Activated CD8-positive, alpha-beta T cell treated with anti-CD3 and anti-CD28 coated beads, Interleukin-2, amount 10 ng/mL, durations not matched to agents 7 days and 5 days (primary cell): ENCODE results near the gene LARP4B. TPM values are rescaled to one million over a fixed set of nuclear protein-coding genes. Genes with fewer than 3 reads are reported as not detected.

Experiments
- ATAC-seq: fragments of 150-1000 bp; cut with Tn5 transposase; one replicate; pipeline ENCODE4 v1.10.0; 2021; ENCODE audit warnings: moderate library complexity
- CTCF ChIA-PET: fragments of 350-600 bp; sonication (Branson Sonifier 250); formaldehyde crosslinking; loops from one replicate; lab custom pipeline; 2021; ENCODE audit warnings: antibody characterized with exemption; lab: Charles Lee
- POLR2A ChIA-PET: fragments of 350-600 bp; sonication (Branson Sonifier 250); formaldehyde crosslinking; loops from one replicate; lab custom pipeline; 2021; ENCODE audit warnings: antibody characterized with exemption; lab: Charles Lee
- DNase-seq: peaks from one replicate; pipeline ENCODE4 v3.0.0-alpha.2; 2020
- H3K27ac Mint-ChIP-seq: one replicate; pipeline ENCODE4 v1.8.0; 2021; ENCODE audit warnings: mild to moderate bottlenecking, mixed read lengths
- H3K27me3 Mint-ChIP-seq: one replicate; pipeline ENCODE4 v1.8.0; 2021; ENCODE audit warnings: low read depth, mixed read lengths
- H3K36me3 Mint-ChIP-seq: one replicate; pipeline ENCODE4 v1.8.0; 2021; ENCODE audit warnings: low read depth, mixed read lengths
- H3K4me1 Mint-ChIP-seq: one replicate; pipeline ENCODE4 v1.8.0; 2021; ENCODE audit warnings: low read depth, mixed read lengths
- H3K4me3 Mint-ChIP-seq: one replicate; pipeline ENCODE4 v1.8.0; 2021; ENCODE audit warnings: mild to moderate bottlenecking, mixed read lengths
- H3K9me3 Mint-ChIP-seq: one replicate; pipeline ENCODE4 v1.8.0; 2022; ENCODE audit warnings: mixed read lengths; ENCODE audit not compliant: insufficient read depth
- total RNA-seq, 2 experiments: library from RNA; stranded (reverse); gene quantifications; one replicate each; pipeline ENCODE4 v1.2.3, GENCODE V29; 2021

Gene LARP4B
- total RNA-seq, 2 experiments from 2014 or later, result 107 to 108 TPM

DNA sequence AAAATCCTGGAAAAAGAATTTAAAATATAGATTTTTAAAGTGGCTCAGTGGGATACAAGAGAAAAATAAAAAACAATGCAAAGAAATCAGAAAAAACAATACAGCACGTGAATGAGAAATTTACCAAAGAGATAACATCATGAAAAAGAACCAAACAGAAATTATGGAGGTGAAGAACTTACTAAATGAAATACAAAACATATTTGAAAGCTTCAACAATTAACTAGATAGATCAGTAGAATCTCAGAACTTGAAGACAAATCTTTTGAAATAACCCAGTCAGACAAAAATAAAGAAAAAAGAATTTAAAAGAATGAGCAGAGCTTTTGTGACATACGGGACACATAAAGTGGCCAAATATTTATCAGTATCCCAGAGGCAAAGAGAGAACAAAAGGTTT, 170.9 kb downstream of the LARP4B start:
- peaks cover 21% of the 10 kb centered on the region for H3K27me3 Mint-ChIP-seq
- peaks cover 7% of the 10 kb centered on the region for H3K36me3 Mint-ChIP-seq
- peaks cover 35% of the 10 kb centered on the region for H3K9me3 Mint-ChIP-seq
- ChIA-PET CTCF (no interaction called here), POLR2A (no interaction called here)
- no peak for DNase-seq
- ATAC-seq, result no peak
- peaks cover 9% of the 10 kb centered on the region for H3K4me1 Mint-ChIP-seq
- H3K4me3 Mint-ChIP-seq, result no peak overlapping the region
- H3K27ac Mint-ChIP-seq, result no peak overlapping the region

DNA sequence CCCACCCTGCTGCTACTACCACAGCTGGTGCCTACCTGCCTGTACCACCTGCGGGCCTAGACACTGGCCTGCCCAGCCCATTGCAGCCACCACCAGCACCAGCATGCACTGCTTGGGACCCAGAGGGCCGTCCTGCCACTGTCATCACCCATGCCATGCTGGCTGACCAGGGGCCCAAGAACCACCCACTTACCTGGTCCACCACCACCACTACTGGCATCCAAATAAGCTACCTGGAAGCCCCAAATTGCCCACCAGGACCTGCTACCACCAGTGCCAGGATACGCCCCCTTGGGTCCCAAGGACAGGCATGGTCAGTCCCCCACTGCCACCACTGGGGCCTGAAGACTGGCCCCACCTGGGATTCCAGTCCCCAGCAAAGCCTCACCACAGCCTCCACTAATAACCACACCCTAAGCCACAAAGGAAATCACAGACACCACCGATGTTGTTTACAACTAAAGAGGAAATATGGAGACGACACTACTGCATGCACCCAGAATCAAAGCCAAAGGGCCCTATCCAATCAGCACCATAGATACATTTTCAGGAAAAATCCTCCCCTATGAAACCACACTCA, 171.5 kb downstream of the LARP4B start:
- Mint-ChIP-seq H3K27me3 (peaks cover 20% of the 10 kb centered on the region), H3K9me3 (peaks cover 35% of the 10 kb centered on the region), H3K4me1 (peaks cover 9% of the 10 kb centered on the region), H3K27ac (no peak overlapping the region), H3K4me3 (no peak overlapping the region), H3K36me3 (peaks cover 7% of the 10 kb centered on the region)
- ChIA-PET CTCF (no interaction called here), POLR2A (no interaction called here)
- no peak for ATAC-seq
- DNase-seq, result no peak

Other genes with a start within 250 kb of the LARP4B start
- under 1 TPM; 0.34 to 0.39 TPM for gene DIP2C, start 242.0 kb downstream of the LARP4B start, total RNA-seq
- 10 to 100 TPM; 66.0 to 67.1 TPM for gene GTPBP4, start 56.7 kb upstream of the LARP4B start, total RNA-seq
- gene IDI2, start 94.2 kb upstream of the LARP4B start, total RNA-seq, result not detected
- 10 to 100 TPM; 64.7 to 65.3 TPM for gene IDI1, start 117.4 kb upstream of the LARP4B start, total RNA-seq
- 10 to 100 TPM; 24.9 to 27.0 TPM for gene WDR37, start 124.7 kb upstream of the LARP4B start, total RNA-seq